H1 (cell line): ENCODE results near the gene CDC14B. TPM values are rescaled to one million over a fixed set of nuclear protein-coding genes. Genes with fewer than 3 reads are reported as not detected.

Experiments
- CTCF ChIA-PET: fragments of 300-600 bp; sonication (Branson Sonifier 250); formaldehyde crosslinking; loops from one replicate; lab custom pipeline; 2021; ENCODE audit not compliant: partially characterized antibody; lab: Charles Lee
- POLR2A ChIA-PET: fragments of 300-600 bp; sonication (Branson Sonifier 250); formaldehyde crosslinking; loops from one replicate; lab custom pipeline; 2021; ENCODE audit warnings: inconsistent platforms; ENCODE audit not compliant: partially characterized antibody; lab: Charles Lee
- DNase-seq, 2 experiments: peaks; one replicate each; pipeline versions ENCODE4 v3.0.0 to v3.0.0-alpha.2; 2010 to 2022; ENCODE audit warnings: low spot score in 2 of 2, low read depth in 1 of 2, mixed read lengths in 1 of 2
- FAIRE-seq: peaks from 2 replicates; lab custom pipeline; 2011; peaks lifted over from hg19 to GRCh38; lab: Jason Lieb, UNC
- H2AFZ ChIP-seq: 2 replicates; pipeline ENCODE4 v1.8.1; 2012; ENCODE audit warnings: low read length, inconsistent platforms
- H2AK5ac ChIP-seq: 2 replicates; pipeline ENCODE4 v1.6.1; 2013; ENCODE audit warnings: low read depth, low read length
- H2BK120ac ChIP-seq: replicated peaks from 2 replicates; pipeline ENCODE3; 2013; ENCODE audit warnings: low read depth, low read length, inconsistent platforms
- H2BK12ac ChIP-seq: 2 replicates; pipeline ENCODE4 v1.6.1; 2013; ENCODE audit warnings: low read depth, low read length
- H2BK15ac ChIP-seq: 2 replicates; pipeline ENCODE4 v1.6.1; 2013; ENCODE audit warnings: low read length
- H2BK20ac ChIP-seq: 2 replicates; pipeline ENCODE4 v1.6.1; 2013; ENCODE audit warnings: low read length
- H2BK5ac ChIP-seq: 2 replicates; pipeline ENCODE4 v1.6.1; 2013; ENCODE audit warnings: low read depth, low read length
- H3K14ac ChIP-seq: 2 replicates; pipeline ENCODE4 v1.6.1; 2013; ENCODE audit warnings: inconsistent platforms; ENCODE audit not compliant: insufficient read length
- H3K18ac ChIP-seq: 2 replicates; pipeline ENCODE4 v1.6.1; 2013; ENCODE audit warnings: low read length; ENCODE audit errors: extremely low read depth
- H3K23ac ChIP-seq: 2 replicates; pipeline ENCODE4 v1.6.1; 2013; ENCODE audit warnings: inconsistent platforms; ENCODE audit not compliant: insufficient read length
- H3K23me2 ChIP-seq: 2 replicates; pipeline ENCODE4 v1.6.1; 2013; ENCODE audit warnings: low read depth, low read length
- H3K27ac ChIP-seq: 2 replicates; pipeline ENCODE4 v1.6.1; 2011; ENCODE audit warnings: low read depth, low read length, inconsistent platforms
- H3K27me3 ChIP-seq, 4 experiments: replicated peaks in 1 of 4; 1 replicate in 1 of 4; 2 replicates in 3 of 4; pipeline versions ENCODE4 v1.6.1 to v1.8.1; 2011 to 2013; ENCODE audit warnings: low read length in 3 of 4, mild to moderate bottlenecking in 3 of 4, inconsistent platforms in 2 of 4, mixed read lengths in 2 of 4, moderate library complexity in 1 of 4; ENCODE audit not compliant: control insufficient read depth in 3 of 4, insufficient read depth in 3 of 4; ENCODE audit errors: extremely low read depth in 1 of 4
- H3K36me3 ChIP-seq, 4 experiments: 2 replicates each; pipeline versions ENCODE4 v1.6.1 to v1.8.1; 2011 to 2013; ENCODE audit warnings: mild to moderate bottlenecking in 4 of 4, low read length in 3 of 4, moderate library complexity in 2 of 4, control low read depth in 1 of 4, inconsistent platforms in 1 of 4; ENCODE audit not compliant: insufficient read depth in 4 of 4, control insufficient read depth in 2 of 4
- H3K4ac ChIP-seq: replicated peaks from 2 replicates; pipeline ENCODE3; 2013; ENCODE audit warnings: low read length, low read depth, mixed read lengths, inconsistent platforms; ENCODE audit not compliant: insufficient read length
- H3K4me1 ChIP-seq, 4 experiments: replicated peaks in 1 of 4; 1 replicate in 1 of 4; 2 replicates in 3 of 4; pipeline versions ENCODE4 v1.6.1 to v1.8.1; 2011 to 2013; ENCODE audit warnings: low read length in 3 of 4, inconsistent platforms in 2 of 4, mixed read lengths in 1 of 4; ENCODE audit not compliant: insufficient read depth in 4 of 4, control insufficient read depth in 3 of 4
- H3K4me2 ChIP-seq, 2 experiments: 2 replicates each; pipeline versions ENCODE4 v1.6.1 to v1.8.1; 2011 to 2013; ENCODE audit warnings: low read depth in 2 of 2, low read length in 2 of 2, control low read depth in 1 of 2, inconsistent platforms in 1 of 2, mild to moderate bottlenecking in 1 of 2; ENCODE audit not compliant: insufficient read depth in 1 of 2
- H3K4me3 ChIP-seq, 4 experiments: fragments of 200-600, 300-600 bp in 1 of 4; sonication (generic), shearing (Covaris generic), sonication (Bioruptor Twin) in 1 of 4; 2 replicates each; pipeline versions ENCODE4 v1.5.1 to v1.8.1; 2011 to 2016; ENCODE audit warnings: low read length in 4 of 4, low read depth in 3 of 4, control low read depth in 2 of 4, inconsistent platforms in 2 of 4, mild to moderate bottlenecking in 2 of 4, mixed read lengths in 1 of 4, moderate library complexity in 1 of 4; ENCODE audit not compliant: insufficient read depth in 2 of 4; ENCODE audit errors: extremely low read depth in 1 of 4
- H3K56ac ChIP-seq: replicated peaks from 2 replicates; pipeline ENCODE3; 2013; ENCODE audit warnings: low read depth, mild to moderate bottlenecking, mixed read lengths, low read length, inconsistent platforms; ENCODE audit not compliant: insufficient read length
- H3K79me1 ChIP-seq: 2 replicates; pipeline ENCODE4 v1.6.1; 2013; ENCODE audit warnings: low read depth, low read length, control low read depth
- H3K79me2 ChIP-seq, 2 experiments: 2 replicates each; pipeline versions ENCODE4 v1.6.1 to v1.8.1; 2012 to 2013; ENCODE audit warnings: low read length in 2 of 2, mild to moderate bottlenecking in 2 of 2, inconsistent platforms in 1 of 2; ENCODE audit not compliant: insufficient read depth in 2 of 2, control insufficient read depth in 1 of 2
- H3K9ac ChIP-seq, 4 experiments: replicated peaks in 1 of 4; 1 replicate in 1 of 4; 2 replicates in 3 of 4; pipeline versions ENCODE4 v1.6.1 to v1.8.1; 2011 to 2013; ENCODE audit warnings: low read depth in 3 of 4, low read length in 3 of 4, control low read depth in 2 of 4, mild to moderate bottlenecking in 2 of 4, moderate library complexity in 2 of 4, inconsistent platforms in 1 of 4; ENCODE audit errors: extremely low read depth in 1 of 4
- H3K9me3 ChIP-seq, 2 experiments: 2 replicates each; pipeline versions ENCODE4 v1.6.1 to v1.8.1; 2012 to 2013; ENCODE audit warnings: mild to moderate bottlenecking in 2 of 2, moderate library complexity in 2 of 2, control low read depth in 1 of 2, inconsistent platforms in 1 of 2, low read depth in 1 of 2, low read length in 1 of 2, mixed read lengths in 1 of 2; ENCODE audit not compliant: insufficient read depth in 2 of 2
- H4K20me1 ChIP-seq, 2 experiments: replicated peaks in 1 of 2; 2 replicates each; pipeline versions ENCODE3 to v1.8.1; 2011 to 2013; ENCODE audit warnings: inconsistent platforms in 2 of 2, low read length in 2 of 2, mild to moderate bottlenecking in 1 of 2; ENCODE audit not compliant: insufficient read depth in 2 of 2, control insufficient read depth in 1 of 2
- H4K5ac ChIP-seq: 2 replicates; pipeline ENCODE4 v1.6.1; 2013; ENCODE audit warnings: low read length, low read depth, mixed read lengths, inconsistent platforms; ENCODE audit not compliant: insufficient read length
- H4K8ac ChIP-seq: 2 replicates; pipeline ENCODE4 v1.8.0; 2013; ENCODE audit warnings: mild to moderate bottlenecking, moderate library complexity, low read length, inconsistent platforms; ENCODE audit not compliant: insufficient read depth; ENCODE audit errors: extremely low read depth
- H4K91ac ChIP-seq: replicated peaks from 2 replicates; pipeline ENCODE3; 2013; ENCODE audit warnings: low read length, mixed read lengths, inconsistent platforms; ENCODE audit not compliant: insufficient read length
- CBX5 ChIP-seq: fragments of 300-800, 300-1000 bp; sonication (generic); IDR thresholded peaks from 2 replicates; pipeline ENCODE4 v1.7.1; 2016; ENCODE audit warnings: antibody characterized with exemption, low read length, low read depth
- CEBPB ChIP-seq: IDR thresholded peaks from 2 replicates; pipeline ENCODE4 v1.6.1; 2012; ENCODE audit warnings: low read depth, low read length
- CHD1 ChIP-seq: IDR thresholded peaks from 2 replicates; pipeline ENCODE4 v1.6.1; 2012; ENCODE audit warnings: low read depth, low read length, improper control_type of control experiment
- EP300 ChIP-seq, 2 experiments: IDR thresholded peaks; 1 replicate in 1 of 2; 2 replicates in 1 of 2; pipeline ENCODE4 v1.6.1; 2011 to 2012; ENCODE audit warnings: low read depth in 2 of 2, low read length in 2 of 2, mild to moderate bottlenecking in 2 of 2, borderline replicate concordance in 1 of 2, inconsistent platforms in 1 of 2, moderate library complexity in 1 of 2
- EZH2 ChIP-seq: fragments of 200-600 bp; sonication (generic); IDR thresholded peaks from 2 replicates; pipeline ENCODE4 v1.7.1; 2012; ENCODE audit warnings: low read depth, mild to moderate bottlenecking, moderate library complexity, low read length, inconsistent platforms; ENCODE audit not compliant: severe bottlenecking
- FOSL1 ChIP-seq: IDR thresholded peaks from 2 replicates; pipeline ENCODE4 v1.6.1; 2011; ENCODE audit warnings: mild to moderate bottlenecking, low read depth, low read length, moderate library complexity; ENCODE audit not compliant: insufficient read depth
- KDM5A ChIP-seq: fragments of 200-600 bp; IDR thresholded peaks from 2 replicates; pipeline ENCODE4 v1.7.1; 2012; ENCODE audit warnings: mild to moderate bottlenecking, low read length, inconsistent platforms, mixed read lengths
- SP1 ChIP-seq: IDR thresholded peaks from 2 replicates; pipeline ENCODE4 v1.6.1; 2011; ENCODE audit warnings: low read depth, low read length
- SP2 ChIP-seq: IDR thresholded peaks from 2 replicates; pipeline ENCODE4 v1.6.1; 2012; ENCODE audit warnings: mild to moderate bottlenecking, low read length, inconsistent platforms
- SP4 ChIP-seq: IDR thresholded peaks from 2 replicates; pipeline ENCODE4 v1.6.1; 2012; ENCODE audit warnings: low read length, inconsistent platforms
- TCF12 ChIP-seq: IDR thresholded peaks from 2 replicates; pipeline ENCODE4 v1.6.1; 2011; ENCODE audit warnings: low read depth, mild to moderate bottlenecking, low read length
- YY1 ChIP-seq: IDR thresholded peaks from 2 replicates; pipeline ENCODE4 v1.6.1; 2011; ENCODE audit warnings: low read depth, mild to moderate bottlenecking, low read length
- WGBS, 2 experiments: shearing (Covaris generic) in 1 of 2; methylation state at CpG; one replicate each; pipeline versions ENCODE4 v1.1.6 to v1.1.7; 2013 to 2015; ENCODE audit warnings: low lambda C conversion rate in 2 of 2, mixed read lengths in 2 of 2, inconsistent platforms in 1 of 2, low coverage in 1 of 2, missing lambda C conversion rate in 1 of 2; ENCODE audit not compliant: insufficient replicate concordance in 2 of 2, insufficient coverage in 1 of 2, insufficient read length in 1 of 2; ENCODE audit errors: extremely low coverage in 1 of 2, missing lambda C conversion rate in 1 of 2; 5-methylcytosine and 5-hydroxymethylcytosine counted together
- polyA plus RNA-seq, 7 experiments: library from polyadenylated mRNA; depleted of rRNA in 3 of 7; stranded (reverse) in 5 of 7; unstranded in 2 of 7; fragments of >200 nt in 5 of 7; fragments of 200-250 nt in 2 of 7; gene quantifications; 1 replicate in 5 of 7; 2 replicates in 1 of 7; 4 replicates in 1 of 7; pipeline versions ENCODE4 v1.2.1 to v1.2.3, GENCODE V29; 2011 to 2013; ENCODE audit warnings: missing spikeins in 2 of 7, mixed read lengths in 2 of 7
- total RNA-seq: library from RNA; stranded (reverse); fragmentation: NEBNext Ultra II Directional; extraction: Animal tissue kit (Norgen Biotek cat#: 25700); gene quantifications from 2 replicates; pipeline ENCODE4 v1.2.1, GENCODE V29; 2021
- TF ChIP-seq, protein P1 (sequence below): IDR thresholded peaks from 2 replicates; pipeline ENCODE4 v1.6.1; 2011; ENCODE audit warnings: low read length, improper control_type of control experiment

Gene CDC14B
- total and polyA plus RNA-seq, 2 of the 8 experiments (the other 6 are each of a cell fraction or from before 2014, with no cell fraction given) = 17.2 to 44.6 TPM

DNA sequence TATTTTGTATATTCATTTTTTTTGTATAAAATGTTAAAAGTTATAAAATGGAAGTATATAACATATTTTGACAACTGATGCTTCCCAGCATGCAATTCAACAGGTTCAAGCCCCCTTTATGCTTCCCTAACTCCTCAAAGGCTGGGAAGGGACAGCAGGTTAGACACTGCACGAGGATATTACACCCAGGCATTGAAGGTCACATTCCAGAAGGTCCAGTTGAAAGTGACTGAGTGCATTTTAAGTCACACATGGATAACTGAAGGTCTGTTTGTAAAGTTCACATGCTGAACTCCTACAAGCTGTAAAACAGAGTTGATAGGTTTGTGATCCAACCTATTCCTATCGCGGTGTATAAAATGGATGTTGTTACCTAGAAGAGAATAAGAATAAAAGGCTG is 21.9 kb upstream of the CDC14B start:
- WGBS, 2 experiments = 97% methylated on average over 3 of the region's 3 CpGs; no CpG with 5 or more reads in 1 of the 2 experiments

More for the DNA sequence above, 21.9 kb upstream of the CDC14B start:
- no peak for TF ChIP-seq SP4
- no peak for TF ChIP-seq KDM5A
- no peak for TF ChIP-seq CBX5
- TF ChIP-seq SP1 = no peak
- TF ChIP-seq SP2 = no peak
- TF ChIP-seq, protein P1, sequence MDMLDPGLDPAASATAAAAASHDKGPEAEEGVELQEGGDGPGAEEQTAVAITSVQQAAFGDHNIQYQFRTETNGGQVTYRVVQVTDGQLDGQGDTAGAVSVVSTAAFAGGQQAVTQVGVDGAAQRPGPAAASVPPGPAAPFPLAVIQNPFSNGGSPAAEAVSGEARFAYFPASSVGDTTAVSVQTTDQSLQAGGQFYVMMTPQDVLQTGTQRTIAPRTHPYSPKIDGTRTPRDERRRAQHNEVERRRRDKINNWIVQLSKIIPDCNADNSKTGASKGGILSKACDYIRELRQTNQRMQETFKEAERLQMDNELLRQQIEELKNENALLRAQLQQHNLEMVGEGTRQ = no peak
- TF ChIP-seq FOSL1 = no peak
- TF ChIP-seq CHD1 = no peak
- no peak for TF ChIP-seq TCF12
- no peak for TF ChIP-seq YY1
- TF ChIP-seq EZH2 = no peak
- TF ChIP-seq EP300 (IDR thresholded peaks at IDR 0.05; ENCODE audit: borderline replicate concordance in 1 of 2, low read depth in 2 of 2, low read length in 2 of 2) = no peak
- no peak for TF ChIP-seq CEBPB
- peaks cover 0 to 3% (median 1%) of the 10 kb centered on the region in 4 experiments; a peak in 1 of 8 replicates for H3K36me3 ChIP-seq
- no peak overlapping the region for H3K4me3 ChIP-seq
- no peak overlapping the region for H2AFZ ChIP-seq
- H4K20me1 ChIP-seq = no peaks in the 10 kb centered on the region
- no peak overlapping the region for H2BK12ac ChIP-seq
- no peaks in the 10 kb centered on the region for H3K23me2 ChIP-seq
- H3K4ac ChIP-seq = no peak overlapping the region
- no peaks in the 10 kb centered on the region for H3K9me3 ChIP-seq
- POLR2A ChIA-PET = no interaction called here
- H3K4me2 ChIP-seq = no peak overlapping the region
- no peak overlapping the region for H3K56ac ChIP-seq
- no peak overlapping the region for H2BK20ac ChIP-seq
- H4K91ac ChIP-seq = no peak overlapping the region
- no peaks in the 10 kb centered on the region for H3K4me1 ChIP-seq
- H4K8ac ChIP-seq = no peak overlapping the region
- no peak overlapping the region for H3K18ac ChIP-seq
- no peak overlapping the region for H3K23ac ChIP-seq
- H4K5ac ChIP-seq = no peak overlapping the region
- no peaks in the 10 kb centered on the region for H3K27me3 ChIP-seq
- no peak overlapping the region for H3K9ac ChIP-seq
- H3K79me1 ChIP-seq = no peaks in the 10 kb centered on the region
- no peaks in the 10 kb centered on the region; a peak in 1 of 4 replicates for H3K79me2 ChIP-seq
- H3K14ac ChIP-seq = no peak overlapping the region
- DNase-seq (no peak), FAIRE-seq (no peak)
- no peak overlapping the region for H2BK15ac ChIP-seq
- no peak overlapping the region for H2BK5ac ChIP-seq
- CTCF ChIA-PET = interaction anchor here (0.9 kb wide), 1 partner anchor 25 kb away, joined by 3 read pairs; no protein-coding TSS in a partner anchor
- H3K27ac ChIP-seq = no peak overlapping the region
- H2AK5ac ChIP-seq = no peak overlapping the region
- no peak overlapping the region for H2BK120ac ChIP-seq
